AG10803 (cell line): ENCODE results near the gene RFC3.
A peak's percentile ranks its signal among the peaks of the same experiment; 100 is the strongest.
"Not testable (repeated sequence)": the region's sequence is repeated elsewhere in the genome, so short reads cannot be mapped to it uniquely, and the experiment has no call there.

ENCODE experiments used
- DNase-seq: peaks from one replicate; pipeline ENCODE4 v3.0.0; 2010; ENCODE audit warnings: low read depth
- H3K4me3 ChIP-seq: 2 replicates; pipeline ENCODE4 v1.5.1; 2011; ENCODE audit warnings: mild to moderate bottlenecking, low read length, control low read depth
- TF ChIP-seq, protein P1 (sequence below): conservative IDR thresholded peaks from 2 replicates; pipeline ENCODE4 v1.5.1; 2011; ENCODE audit warnings: mild to moderate bottlenecking, low read length, control low read depth, inconsistent platforms

Gene RFC3

DNA sequence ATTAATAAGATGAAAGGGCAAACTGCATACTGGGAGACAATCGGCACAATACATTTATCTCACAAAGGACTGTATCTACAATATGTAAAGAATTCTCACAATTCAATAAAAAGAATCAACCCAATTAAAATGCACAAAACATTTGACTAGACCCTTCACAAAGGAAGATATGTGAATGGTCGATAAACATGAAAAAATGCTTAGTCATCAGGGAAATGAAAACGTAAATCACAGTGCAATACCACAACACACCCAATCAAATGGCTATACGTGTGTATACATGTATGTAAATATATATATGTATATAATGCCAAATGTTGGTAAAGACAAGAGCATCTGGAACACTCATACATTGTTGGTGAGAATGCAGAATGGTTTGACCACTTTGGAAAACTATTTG, 21.9 kb upstream of the RFC3 start:
- no peak overlapping the region for H3K4me3 ChIP-seq
- TF ChIP-seq, protein P1, sequence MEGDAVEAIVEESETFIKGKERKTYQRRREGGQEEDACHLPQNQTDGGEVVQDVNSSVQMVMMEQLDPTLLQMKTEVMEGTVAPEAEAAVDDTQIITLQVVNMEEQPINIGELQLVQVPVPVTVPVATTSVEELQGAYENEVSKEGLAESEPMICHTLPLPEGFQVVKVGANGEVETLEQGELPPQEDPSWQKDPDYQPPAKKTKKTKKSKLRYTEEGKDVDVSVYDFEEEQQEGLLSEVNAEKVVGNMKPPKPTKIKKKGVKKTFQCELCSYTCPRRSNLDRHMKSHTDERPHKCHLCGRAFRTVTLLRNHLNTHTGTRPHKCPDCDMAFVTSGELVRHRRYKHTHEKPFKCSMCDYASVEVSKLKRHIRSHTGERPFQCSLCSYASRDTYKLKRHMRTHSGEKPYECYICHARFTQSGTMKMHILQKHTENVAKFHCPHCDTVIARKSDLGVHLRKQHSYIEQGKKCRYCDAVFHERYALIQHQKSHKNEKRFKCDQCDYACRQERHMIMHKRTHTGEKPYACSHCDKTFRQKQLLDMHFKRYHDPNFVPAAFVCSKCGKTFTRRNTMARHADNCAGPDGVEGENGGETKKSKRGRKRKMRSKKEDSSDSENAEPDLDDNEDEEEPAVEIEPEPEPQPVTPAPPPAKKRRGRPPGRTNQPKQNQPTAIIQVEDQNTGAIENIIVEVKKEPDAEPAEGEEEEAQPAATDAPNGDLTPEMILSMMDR = no peak

DNA sequence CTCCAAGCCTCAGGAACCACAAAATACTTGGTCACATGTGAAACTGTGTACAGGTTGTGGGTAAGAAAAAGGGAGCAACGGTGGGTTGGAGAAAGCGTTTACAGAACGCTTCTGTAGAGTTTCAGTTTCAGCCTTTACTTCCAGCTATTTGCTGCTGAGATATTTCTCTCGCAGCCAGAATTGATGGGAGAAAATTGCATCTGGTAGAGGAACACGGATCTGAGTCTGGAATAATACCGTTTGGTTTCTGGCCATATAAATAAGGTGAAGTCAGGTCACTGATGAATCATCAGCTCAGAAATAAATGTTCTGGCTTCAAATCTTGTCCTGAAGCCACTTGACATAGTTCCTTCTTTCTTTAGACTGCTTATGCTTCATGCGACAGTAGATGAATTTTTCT, 20.3 kb upstream of the RFC3 start:
- TF ChIP-seq, protein P1 = no peak
- peak; percentile 22 for DNase-seq
- H3K4me3 ChIP-seq = peak overlapping the region; percentile 37

More for the DNA sequence above, 21.9 kb upstream of the RFC3 start:
- DNase-seq = no peak

DNA sequence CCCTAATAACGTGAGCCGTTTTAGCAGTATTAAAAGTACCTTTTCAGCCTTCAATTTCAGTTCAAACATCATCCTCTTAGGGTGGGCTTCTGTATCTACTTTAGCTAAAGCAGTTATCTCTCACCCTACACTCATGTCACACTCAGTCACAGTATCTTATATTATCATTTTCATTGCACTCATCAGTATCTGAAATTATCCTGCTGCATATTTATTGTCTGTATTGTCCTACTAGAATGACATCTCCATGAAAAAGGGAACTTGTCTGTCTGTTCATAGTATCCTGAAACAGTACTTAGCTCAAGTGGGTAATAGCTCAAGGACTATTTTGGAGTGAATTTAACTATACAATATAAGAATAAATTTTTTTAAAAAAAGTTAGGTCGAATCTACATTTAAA, 19.9 kb upstream of the RFC3 start:
- TF ChIP-seq, protein P1 = no peak
- H3K4me3 ChIP-seq = no peak overlapping the region; the same call in 1 of the 2 replicates
- DNase-seq = no peak

DNA sequence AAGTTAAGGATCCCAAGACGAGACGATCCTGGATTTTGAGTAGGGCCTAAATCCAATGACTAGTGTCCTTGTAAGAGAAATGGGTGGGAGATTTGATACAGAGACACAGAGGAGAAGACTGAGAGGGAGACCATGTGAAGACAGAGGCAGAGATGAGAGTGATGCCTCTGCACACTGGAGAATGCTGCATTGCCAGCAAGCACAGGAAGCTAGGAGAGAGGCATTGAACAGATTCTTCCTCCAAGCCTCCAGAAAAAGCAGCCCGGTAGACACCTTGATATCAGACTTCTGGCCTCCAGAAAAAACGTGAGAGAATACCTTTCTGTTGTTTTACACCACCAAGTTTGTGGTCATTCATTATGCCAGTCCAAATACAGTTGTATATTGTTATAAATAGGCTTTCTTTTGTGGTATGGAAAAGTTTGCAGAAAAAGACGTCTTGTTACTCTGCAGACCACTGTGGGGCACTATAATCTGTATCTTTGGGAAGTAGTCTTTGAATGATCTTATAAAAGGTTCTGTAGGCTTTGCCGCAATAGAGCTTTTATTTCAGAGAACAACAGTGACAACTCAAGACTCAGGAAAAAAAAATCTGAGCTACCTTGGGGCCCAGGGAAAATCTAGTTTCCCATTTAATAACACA, 17.9 kb upstream of the RFC3 start:
- TF ChIP-seq, protein P1 = peak; percentile 65
- H3K4me3 ChIP-seq = peak overlapping the region; percentile 18
- peak; percentile 53 for DNase-seq

DNA sequence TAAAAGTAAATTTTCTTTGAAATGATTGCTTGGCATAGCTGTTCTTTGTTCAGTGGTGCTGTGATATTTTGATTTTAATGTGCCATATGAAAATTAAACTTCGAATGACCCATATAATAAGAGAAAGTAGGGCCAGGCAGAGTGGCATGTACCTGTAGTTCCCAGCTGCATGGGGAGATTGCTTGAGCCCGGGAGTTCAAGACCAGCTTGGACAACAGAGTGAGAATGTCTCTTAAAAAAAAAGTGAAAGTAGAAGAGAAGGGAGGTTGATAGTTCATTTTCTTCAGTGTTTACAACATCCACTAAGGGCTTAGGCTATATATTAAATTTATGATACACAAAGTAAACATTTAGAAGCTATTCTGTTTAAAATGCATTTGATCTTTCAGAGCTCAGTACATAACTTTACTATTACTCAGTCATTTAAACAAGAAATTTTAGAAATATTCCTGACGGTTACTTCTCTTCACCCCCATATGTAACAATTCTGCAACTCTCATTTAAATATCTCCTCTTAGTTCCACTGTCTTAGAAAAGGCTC, 17.2 kb upstream of the RFC3 start:
- TF ChIP-seq, protein P1 = no peak
- no peak for DNase-seq
- peak overlapping the region; percentile 18 for H3K4me3 ChIP-seq

DNA sequence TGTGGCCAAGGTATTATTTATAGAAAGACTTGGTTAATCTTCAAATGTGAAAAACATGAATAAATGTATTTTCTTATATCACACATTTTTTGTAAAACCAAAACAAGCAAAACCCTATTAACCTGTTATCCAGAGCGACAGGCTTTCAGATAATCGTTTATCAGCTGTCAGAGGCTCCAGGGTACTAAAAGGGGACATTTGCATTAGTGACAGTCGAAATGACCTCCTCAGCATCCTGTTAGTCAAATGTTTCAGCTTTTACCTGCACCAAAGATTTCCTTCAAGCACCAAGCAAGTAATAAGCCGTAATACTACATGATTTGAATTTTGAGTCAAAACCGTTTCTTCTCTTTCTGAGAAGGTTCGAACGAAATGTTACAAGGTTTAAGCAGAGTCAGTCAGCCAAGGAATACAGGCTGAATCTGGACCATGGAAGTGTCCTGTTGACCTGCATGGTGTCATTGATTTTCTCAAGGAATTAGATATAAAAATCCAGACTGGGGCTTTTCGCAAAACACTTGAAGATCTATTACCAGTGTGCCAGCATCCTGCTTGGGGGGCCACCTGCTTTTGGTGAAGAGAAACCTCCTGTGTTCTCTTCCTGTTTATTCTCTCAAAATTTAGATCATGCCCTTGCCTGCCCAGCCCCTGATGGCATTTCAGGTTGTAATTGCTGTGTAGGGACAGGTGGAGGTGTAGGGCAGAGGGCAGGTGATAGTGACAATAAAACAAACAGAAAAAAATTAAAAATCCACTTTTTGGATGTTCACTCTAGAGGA, 11.3 kb upstream of the RFC3 start:
- no peak for DNase-seq
- TF ChIP-seq, protein P1 = no peak
- H3K4me3 ChIP-seq = no peak overlapping the region

DNA sequence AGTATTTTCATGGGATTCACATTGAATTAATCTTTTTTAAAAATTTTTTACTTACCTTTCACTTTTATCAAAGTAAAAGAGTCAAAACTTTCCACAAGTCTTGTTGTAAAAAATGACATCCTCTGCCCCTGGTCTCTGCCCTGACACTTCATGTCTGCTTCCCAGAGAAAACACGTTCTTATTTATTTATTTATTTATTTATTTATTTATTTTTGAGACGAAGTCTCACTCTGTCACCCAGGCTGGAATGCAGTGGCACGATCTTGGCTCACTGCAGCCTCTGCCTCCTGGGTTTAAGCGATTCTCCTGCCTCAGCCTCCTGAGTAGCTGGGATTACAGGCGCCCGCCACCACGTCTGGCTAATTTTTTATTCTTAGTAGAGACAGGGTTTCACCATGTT, 5.1 kb upstream of the RFC3 start:
- DNase-seq, H3K4me3 ChIP-seq: not testable (repeated sequence)
